GM12878 (cell line): ENCODE measurements around the gene NINJ1. TPM values are rescaled to one million over a fixed set of nuclear protein-coding genes. Genes with fewer than 3 reads are reported as not detected.

Source experiments
- ATAC-seq: fragments of 200-7000 bp; cut with Tn5 transposase; 3 replicates; pipeline ENCODE4 v1.9.1; 2020; ENCODE audit warnings: mild to moderate bottlenecking, moderate library complexity
- BruUV-seq: library from RNA; stranded (reverse); fragments of 400-500 nt; replicated peaks from 2 replicates; lab custom pipeline; 2021; lab: Mats Ljungman, UMichigan
- CTCF ChIA-PET: fragments of 300-600 bp; sonication (Branson Sonifier 250); formaldehyde crosslinking; extraction: SDS; loops from one replicate; lab custom pipeline; 2021; ENCODE audit warnings: inconsistent platforms; lab: Yijun Ruan, JAX
- POLR2A ChIA-PET: fragments of 350-600 bp; formaldehyde crosslinking; extraction: SDS; loops from one replicate; lab custom pipeline; 2021; ENCODE audit warnings: inconsistent platforms; lab: Charles Lee
- RAD21 ChIA-PET: fragments of 300-600 bp; sonication (Branson Sonifier 250); formaldehyde crosslinking; loops from one replicate; lab custom pipeline; 2023; ENCODE audit warnings: antibody characterized with exemption; ENCODE audit not compliant: unreplicated experiment; lab: Charles Lee
- SMC1A ChIA-PET: fragments of 300-600 bp; sonication (Branson Sonifier 250); formaldehyde crosslinking; loops from one replicate; lab custom pipeline; 2023; ENCODE audit not compliant: unreplicated experiment, uncharacterized antibody; lab: Charles Lee
- DNase-seq: peaks from one replicate; pipeline ENCODE4 v3.0.0-alpha.2; 2011; ENCODE audit warnings: low read depth, low spot score
- FAIRE-seq: peaks from 3 replicates; lab custom pipeline; 2011; peaks lifted over from hg19 to GRCh38; lab: Jason Lieb, UNC
- H2AFZ ChIP-seq: 2 replicates; pipeline ENCODE4 v1.6.0; 2011; ENCODE audit warnings: low read depth, low read length, control low read depth; ENCODE audit not compliant: control insufficient read depth
- H3K27ac ChIP-seq: 2 replicates; pipeline ENCODE4 v1.5.1; 2011; ENCODE audit warnings: control low read depth; ENCODE audit not compliant: control insufficient read depth, insufficient read depth
- H3K27me3 ChIP-seq, 2 experiments: replicated peaks in 1 of 2; 2 replicates each; pipeline versions ENCODE4 v1.6.0 to v1.6.1; 2011; ENCODE audit warnings: low read length in 1 of 2; ENCODE audit not compliant: control insufficient read depth in 2 of 2, insufficient read depth in 2 of 2
- H3K36me3 ChIP-seq, 2 experiments: 2 replicates each; pipeline ENCODE4 v1.5.1; 2011; ENCODE audit warnings: low read length in 1 of 2; ENCODE audit not compliant: control insufficient read depth in 2 of 2, insufficient read depth in 2 of 2
- H3K4me1 ChIP-seq: 2 replicates; pipeline ENCODE4 v1.6.1; 2011; ENCODE audit warnings: mild to moderate bottlenecking, low read length, moderate library complexity, mixed read lengths; ENCODE audit not compliant: control insufficient read depth, insufficient read depth
- H3K4me2 ChIP-seq: 2 replicates; pipeline ENCODE4 v1.6.0; 2011; ENCODE audit warnings: control low read depth; ENCODE audit not compliant: control insufficient read depth, insufficient read depth
- H3K4me3 ChIP-seq: fragments of 200-600 bp; sonication (generic); 2 replicates; pipeline ENCODE4 v1.5.1; 2016
- H3K79me2 ChIP-seq: 2 replicates; pipeline ENCODE4 v1.6.0; 2011; ENCODE audit warnings: low read length; ENCODE audit not compliant: control insufficient read depth, insufficient read depth
- H3K9ac ChIP-seq: 2 replicates; pipeline ENCODE4 v1.8.0; 2011; ENCODE audit warnings: low read length, control low read depth, mixed read lengths; ENCODE audit not compliant: control insufficient read depth, insufficient read depth
- H3K9me3 ChIP-seq: replicated peaks from 3 replicates; pipeline ENCODE4 v1.5.1; 2011; ENCODE audit warnings: mild to moderate bottlenecking, low read length; ENCODE audit not compliant: control insufficient read depth, insufficient read depth
- H4K20me1 ChIP-seq: 2 replicates; pipeline ENCODE4 v1.6.0; 2011; ENCODE audit not compliant: control insufficient read depth, insufficient read depth
- CBX3 ChIP-seq: fragments of 200-600 bp; sonication (generic); IDR thresholded peaks from 2 replicates; pipeline ENCODE4 v1.6.1; 2016; ENCODE audit warnings: low read depth, borderline replicate concordance
- MEF2B ChIP-seq: fragments of 450-650 bp; IDR thresholded peaks from 2 replicates; pipeline ENCODE4 v1.6.1; 2018; ENCODE audit warnings: mild to moderate bottlenecking, moderate library complexity; ENCODE audit not compliant: partially characterized antibody, poor library complexity, severe bottlenecking
- MXI1 ChIP-seq: fragments of 150-350 bp; IDR thresholded peaks from 2 replicates; pipeline ENCODE4 v1.6.1; 2011; ENCODE audit warnings: low read depth, mild to moderate bottlenecking, inconsistent platforms, low read length, improper control_type of control experiment
- NFXL1 ChIP-seq: fragments of 450-650 bp; IDR thresholded peaks from 2 replicates; pipeline ENCODE4 v1.6.1; 2017; ENCODE audit warnings: antibody characterized with exemption, mild to moderate bottlenecking, borderline replicate concordance
- PAX8 ChIP-seq: fragments of 450-650 bp; IDR thresholded peaks from 2 replicates; pipeline ENCODE4 v1.6.1; 2017; ENCODE audit warnings: mild to moderate bottlenecking, moderate library complexity
- RAD21 ChIP-seq: IDR thresholded peaks from 2 replicates; pipeline ENCODE4 v1.6.1; 2011; ENCODE audit warnings: mild to moderate bottlenecking, low read depth, low read length, moderate library complexity; ENCODE audit not compliant: insufficient read depth
- SMAD1 ChIP-seq: fragments of 450-650 bp; IDR thresholded peaks from 2 replicates; pipeline ENCODE4 v1.6.1; 2018; ENCODE audit warnings: mild to moderate bottlenecking, low read depth; ENCODE audit not compliant: partially characterized antibody
- SMARCA5 ChIP-seq: fragments of 450-650 bp; IDR thresholded peaks from 2 replicates; pipeline ENCODE4 v1.6.1; 2017; ENCODE audit warnings: mild to moderate bottlenecking
- STAT1 ChIP-seq: fragments of 450-650 bp; conservative IDR thresholded peaks from 2 replicates; pipeline ENCODE4 v1.6.1; 2014; ENCODE audit warnings: antibody characterized with exemption, mild to moderate bottlenecking
- TAF1 ChIP-seq: IDR thresholded peaks from 2 replicates; pipeline ENCODE4 v1.6.1; 2011; ENCODE audit warnings: mild to moderate bottlenecking, low read depth, low read length, borderline replicate concordance
- TARDBP ChIP-seq: IDR thresholded peaks from 2 replicates; pipeline ENCODE4 v1.6.1; 2016; ENCODE audit warnings: borderline replicate concordance
- WRNIP1 ChIP-seq: IDR thresholded peaks from 2 replicates; pipeline ENCODE4 v1.6.1; 2011; ENCODE audit warnings: low read depth, low read length, improper control_type of control experiment, borderline replicate concordance
- ZNF207 ChIP-seq: fragments of 450-650 bp; IDR thresholded peaks from 2 replicates; pipeline ENCODE4 v1.6.1; 2014; ENCODE audit warnings: antibody characterized with exemption, mild to moderate bottlenecking, borderline replicate concordance
- WGBS: methylation state at CpG from one replicate; pipeline ENCODE4 v1.1.6; 2016; ENCODE audit warnings: low lambda C conversion rate; ENCODE audit not compliant: insufficient replicate concordance, insufficient coverage; ENCODE audit errors: missing lambda C conversion rate; 5-methylcytosine and 5-hydroxymethylcytosine counted together
- in situ Hi-C: fragments of 300-500 bp; cut with MboI; formaldehyde crosslinking; loops from 9 replicates; pipeline ENCODE4 v1.14.3; 2018; ENCODE audit warnings: mixed read lengths
- intact Hi-C: fragments of 100-400 bp; cut with micrococcal nuclease; formaldehyde crosslinking; loops from one replicate; pipeline ENCODE4 v1.14.2; 2022; ENCODE audit not compliant: unreplicated experiment
- polyA plus RNA-seq, 11 experiments: library from polyadenylated mRNA; depleted of rRNA in 4 of 11; unstranded in 6 of 11; stranded (reverse) in 5 of 11; fragments of >200 nt; fragmentation: Nextera tagmentation in 4 of 11; fragmentation: Illumina TruSeq in 1 of 11; extraction: Ambion mirVana in 4 of 11; extraction: Trizol in 1 of 11; gene quantifications; 1 replicate in 1 of 11; 2 replicates in 10 of 11; pipeline versions ENCODE4 v1.2.1 to v1.2.3, GENCODE V29; 2011 to 2016; ENCODE audit warnings: inconsistent platforms in 2 of 11, missing spikeins in 2 of 11, low read depth in 1 of 11
- total RNA-seq, 4 experiments: library from RNA; depleted of rRNA in 3 of 4; stranded (reverse); fragments of >200 nt in 3 of 4; fragmentation: Illumina TruSeq in 1 of 4; extraction: Trizol in 1 of 4; gene quantifications; 2 replicates each; pipeline versions ENCODE4 v1.2.1 to v1.2.3, GENCODE V29; 2013 to 2021
- TF ChIP-seq, protein P1 (sequence below): fragments of 450-650 bp; IDR thresholded peaks from 2 replicates; pipeline ENCODE4 v1.6.1; 2017; ENCODE audit warnings: borderline replicate concordance
- TF ChIP-seq, protein P2 (sequence below): IDR thresholded peaks from 2 replicates; pipeline ENCODE4 v1.6.1; 2011; ENCODE audit warnings: mild to moderate bottlenecking, low read depth, low read length, moderate library complexity; ENCODE audit not compliant: insufficient replicate concordance
- TF ChIP-seq, protein P3 (sequence below): fragments of 150-350 bp; IDR thresholded peaks from 2 replicates; pipeline ENCODE4 v1.6.1; 2016; ENCODE audit warnings: low read depth, low read length

Gene NINJ1
- total and polyA plus RNA-seq, 10 of the 15 experiments (the other 5 are each of a cell fraction or from before 2014, with no cell fraction given), result 0.64 to 33.5 (median 17.1) TPM

DNA sequence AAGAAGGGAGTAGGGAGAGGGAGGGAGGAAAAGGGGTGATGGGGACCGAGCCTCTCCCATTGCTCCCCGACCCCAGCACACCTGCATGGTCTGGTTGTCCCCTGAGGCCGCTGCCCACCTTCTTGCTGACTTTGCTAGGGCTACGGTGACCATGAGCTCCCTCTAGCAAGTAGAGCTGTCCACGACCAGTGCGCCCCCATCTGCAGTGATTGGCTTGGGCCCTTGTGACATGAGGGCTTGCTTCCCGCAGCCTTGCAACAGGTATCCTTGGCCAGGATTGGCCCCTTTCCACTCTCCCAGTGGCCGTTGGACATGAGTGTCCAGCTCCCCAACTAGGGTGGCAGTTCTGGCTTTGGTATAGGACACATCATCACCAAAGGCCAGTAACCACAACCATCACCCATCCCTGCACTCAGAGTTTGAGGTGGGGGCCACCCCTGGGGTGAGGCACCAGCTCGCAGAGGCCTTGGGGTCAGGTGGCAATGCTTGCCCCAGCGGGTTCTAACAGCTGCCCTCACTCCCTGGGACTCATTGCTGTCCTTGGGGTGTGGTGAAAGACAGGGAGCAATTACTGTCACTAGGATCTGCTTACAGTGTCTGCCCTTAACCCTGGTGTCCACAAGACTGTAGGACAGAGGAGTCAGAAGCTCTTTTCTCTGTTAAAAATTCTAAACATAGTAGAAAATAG, 17.2 kb upstream of the NINJ1 start (continued):
- no peak for TF ChIP-seq WRNIP1
- TF ChIP-seq PAX8, result no peak

DNA sequence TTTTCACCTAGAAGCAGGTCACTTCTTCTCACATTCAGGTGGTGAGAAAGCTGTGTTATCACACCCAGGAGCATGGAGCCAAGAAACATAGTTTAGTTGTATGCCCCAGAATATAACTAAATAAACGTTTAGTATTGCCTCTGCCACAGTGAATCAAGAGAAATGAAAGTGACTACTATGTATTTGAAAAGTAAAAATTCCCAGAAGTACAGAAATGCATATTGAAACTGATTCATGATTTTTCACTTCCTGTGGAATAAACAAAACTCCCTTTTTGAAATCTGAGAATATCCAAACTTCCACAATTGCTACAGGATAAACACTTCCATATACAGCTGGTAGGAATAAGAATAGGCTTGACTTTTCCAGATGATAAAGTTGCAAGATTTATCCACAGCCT, 15.3 kb upstream of the NINJ1 start:
- H3K79me2 ChIP-seq, result no peaks in the 10 kb centered on the region
- H3K9ac ChIP-seq, result no peak overlapping the region
- ChIA-PET SMC1A (no interaction called here), POLR2A (interaction anchor here (0.6 kb wide), 1 partner anchor 1469 kb away, joined by 3 read pairs; no protein-coding TSS in a partner anchor), CTCF (no interaction called here), RAD21 (no interaction called here)
- 0% methylated on average over 1 of the region's 1 CpG for WGBS
- no peaks in the 10 kb centered on the region for H4K20me1 ChIP-seq
- H3K27me3 ChIP-seq, result no peaks in the 10 kb centered on the region
- intact Hi-C loops, result no loop called here
- H3K4me2 ChIP-seq, result no peak overlapping the region
- no peak overlapping the region for H2AFZ ChIP-seq
- BruUV-seq, result no TSS peak
- H3K27ac ChIP-seq, result no peak overlapping the region
- ATAC-seq (no peak), FAIRE-seq (no peak), DNase-seq (no peak)
- H3K36me3 ChIP-seq, result no peaks in the 10 kb centered on the region
- peaks cover 15% of the 10 kb centered on the region for H3K9me3 ChIP-seq
- no peak overlapping the region for H3K4me3 ChIP-seq
- peaks cover under 1% of the 10 kb centered on the region for H3K4me1 ChIP-seq
- TF ChIP-seq RAD21 (no peak), TAF1 (no peak), NFXL1 (no peak), CBX3 (no peak), TARDBP (no peak), SMARCA5 (no peak), MXI1 (no peak), STAT1 (no peak), ZNF207 (no peak), MEF2B (no peak), SMAD1 (no peak)
- TF ChIP-seq, protein P1, sequence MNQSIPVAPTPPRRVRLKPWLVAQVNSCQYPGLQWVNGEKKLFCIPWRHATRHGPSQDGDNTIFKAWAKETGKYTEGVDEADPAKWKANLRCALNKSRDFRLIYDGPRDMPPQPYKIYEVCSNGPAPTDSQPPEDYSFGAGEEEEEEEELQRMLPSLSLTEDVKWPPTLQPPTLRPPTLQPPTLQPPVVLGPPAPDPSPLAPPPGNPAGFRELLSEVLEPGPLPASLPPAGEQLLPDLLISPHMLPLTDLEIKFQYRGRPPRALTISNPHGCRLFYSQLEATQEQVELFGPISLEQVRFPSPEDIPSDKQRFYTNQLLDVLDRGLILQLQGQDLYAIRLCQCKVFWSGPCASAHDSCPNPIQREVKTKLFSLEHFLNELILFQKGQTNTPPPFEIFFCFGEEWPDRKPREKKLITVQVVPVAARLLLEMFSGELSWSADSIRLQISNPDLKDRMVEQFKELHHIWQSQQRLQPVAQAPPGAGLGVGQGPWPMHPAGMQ, result no peak
- TF ChIP-seq, protein P2, sequence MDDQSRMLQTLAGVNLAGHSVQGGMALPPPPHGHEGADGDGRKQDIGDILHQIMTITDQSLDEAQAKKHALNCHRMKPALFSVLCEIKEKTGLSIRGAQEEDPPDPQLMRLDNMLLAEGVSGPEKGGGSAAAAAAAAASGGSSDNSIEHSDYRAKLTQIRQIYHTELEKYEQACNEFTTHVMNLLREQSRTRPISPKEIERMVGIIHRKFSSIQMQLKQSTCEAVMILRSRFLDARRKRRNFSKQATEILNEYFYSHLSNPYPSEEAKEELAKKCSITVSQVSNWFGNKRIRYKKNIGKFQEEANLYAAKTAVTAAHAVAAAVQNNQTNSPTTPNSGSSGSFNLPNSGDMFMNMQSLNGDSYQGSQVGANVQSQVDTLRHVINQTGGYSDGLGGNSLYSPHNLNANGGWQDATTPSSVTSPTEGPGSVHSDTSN, result no peak
- TF ChIP-seq, protein P3, sequence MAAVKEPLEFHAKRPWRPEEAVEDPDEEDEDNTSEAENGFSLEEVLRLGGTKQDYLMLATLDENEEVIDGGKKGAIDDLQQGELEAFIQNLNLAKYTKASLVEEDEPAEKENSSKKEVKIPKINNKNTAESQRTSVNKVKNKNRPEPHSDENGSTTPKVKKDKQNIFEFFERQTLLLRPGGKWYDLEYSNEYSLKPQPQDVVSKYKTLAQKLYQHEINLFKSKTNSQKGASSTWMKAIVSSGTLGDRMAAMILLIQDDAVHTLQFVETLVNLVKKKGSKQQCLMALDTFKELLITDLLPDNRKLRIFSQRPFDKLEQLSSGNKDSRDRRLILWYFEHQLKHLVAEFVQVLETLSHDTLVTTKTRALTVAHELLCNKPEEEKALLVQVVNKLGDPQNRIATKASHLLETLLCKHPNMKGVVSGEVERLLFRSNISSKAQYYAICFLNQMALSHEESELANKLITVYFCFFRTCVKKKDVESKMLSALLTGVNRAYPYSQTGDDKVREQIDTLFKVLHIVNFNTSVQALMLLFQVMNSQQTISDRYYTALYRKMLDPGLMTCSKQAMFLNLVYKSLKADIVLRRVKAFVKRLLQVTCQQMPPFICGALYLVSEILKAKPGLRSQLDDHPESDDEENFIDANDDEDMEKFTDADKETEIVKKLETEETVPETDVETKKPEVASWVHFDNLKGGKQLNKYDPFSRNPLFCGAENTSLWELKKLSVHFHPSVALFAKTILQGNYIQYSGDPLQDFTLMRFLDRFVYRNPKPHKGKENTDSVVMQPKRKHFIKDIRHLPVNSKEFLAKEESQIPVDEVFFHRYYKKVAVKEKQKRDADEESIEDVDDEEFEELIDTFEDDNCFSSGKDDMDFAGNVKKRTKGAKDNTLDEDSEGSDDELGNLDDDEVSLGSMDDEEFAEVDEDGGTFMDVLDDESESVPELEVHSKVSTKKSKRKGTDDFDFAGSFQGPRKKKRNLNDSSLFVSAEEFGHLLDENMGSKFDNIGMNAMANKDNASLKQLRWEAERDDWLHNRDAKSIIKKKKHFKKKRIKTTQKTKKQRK, result no peak
- in situ Hi-C loops, result no loop called here
